ENCODE results near the gene CHMP6. TPM values are rescaled to one million over a fixed set of nuclear protein-coding genes. Genes with fewer than 3 reads are reported as not detected.

The CHMP6 gene
- total RNA-seq, 1 experiment from 2014 or later = 15.0 TPM

DNA sequence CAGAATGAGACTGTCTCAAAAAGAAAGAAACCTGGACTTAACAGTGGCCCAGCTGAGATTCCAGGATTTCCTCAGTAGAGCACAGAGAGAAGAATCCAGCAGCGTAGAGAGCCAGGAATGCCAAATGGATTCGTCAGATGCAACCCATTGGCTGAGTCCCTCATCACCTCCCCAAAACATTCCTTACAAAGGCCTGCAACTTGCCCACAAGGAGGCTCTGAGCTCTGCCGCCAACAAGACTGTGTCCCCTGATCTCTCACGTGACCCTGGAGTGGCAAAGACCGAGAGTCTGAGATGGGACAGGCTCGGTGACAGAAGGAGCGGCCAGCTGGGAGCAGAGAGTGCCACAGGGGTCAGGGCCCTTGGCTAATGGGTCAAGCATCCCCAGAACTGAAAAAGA is 6.9 kb upstream of the CHMP6 start:
- ATAC-seq (peak; percentile 57), DNase-seq (ENCODE audit: low spot score) (peak; percentile 43)
- peak; percentile 76 for TF ChIP-seq USF1 (CRISPR knock-in tag; IDR thresholded peaks at IDR 0.05)
- no peak for TF ChIP-seq E2F4 (CRISPR knock-in tag; IDR thresholded peaks at IDR 0.05; ENCODE audit: borderline replicate concordance, low read depth)
- TF ChIP-seq, protein P1, sequence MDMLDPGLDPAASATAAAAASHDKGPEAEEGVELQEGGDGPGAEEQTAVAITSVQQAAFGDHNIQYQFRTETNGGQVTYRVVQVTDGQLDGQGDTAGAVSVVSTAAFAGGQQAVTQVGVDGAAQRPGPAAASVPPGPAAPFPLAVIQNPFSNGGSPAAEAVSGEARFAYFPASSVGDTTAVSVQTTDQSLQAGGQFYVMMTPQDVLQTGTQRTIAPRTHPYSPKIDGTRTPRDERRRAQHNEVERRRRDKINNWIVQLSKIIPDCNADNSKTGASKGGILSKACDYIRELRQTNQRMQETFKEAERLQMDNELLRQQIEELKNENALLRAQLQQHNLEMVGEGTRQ (CRISPR knock-in tag; IDR thresholded peaks at IDR 0.05) = peak; percentile 81
- Mint-ChIP-seq H3K27me3 (ENCODE audit: low read depth) (no peaks in the 10 kb centered on the region; the same call in 1 of the 2 replicates), H3K36me3 (no peaks in the 10 kb centered on the region), H3K27ac (peak overlapping the region; percentile 73; the same call in 1 of the 2 replicates), H3K4me1 (peaks cover 3% of the 10 kb centered on the region), H3K9me3 (no peaks in the 10 kb centered on the region), H3K4me3 (no peak overlapping the region)
- ChIA-PET POLR2A (interaction anchor here (0.6 kb wide), 1 partner anchor 720 kb away, joined by 3 read pairs; no protein-coding TSS in a partner anchor), CTCF (interaction anchor here (0.7 to 1.7 kb wide), 12 partner anchors 13 to 558 kb away, joined by 3 to 7 read pairs (median 4); no protein-coding TSS in a partner anchor)

- no peaks in the 10 kb centered on the region for H3K36me3 Mint-ChIP-seq
- ATAC-seq (no peak), DNase-seq (ENCODE audit: low spot score) (no peak)
- CTCF ChIA-PET = interaction anchor here (0.7 kb wide), 1 partner anchor 19 kb away, joined by 3 read pairs; no protein-coding TSS in a partner anchor
- no peaks in the 10 kb centered on the region for H3K9me3 Mint-ChIP-seq
- no peak overlapping the region for H3K4me3 Mint-ChIP-seq
- peaks cover 8% of the 10 kb centered on the region for H3K27me3 Mint-ChIP-seq (ENCODE audit: low read depth)
- POLR2A ChIA-PET = interaction anchor here (0.7 kb wide), 1 partner anchor 35 kb away, joined by 5 read pairs; no protein-coding TSS in a partner anchor
- no peaks in the 10 kb centered on the region for H3K4me1 Mint-ChIP-seq
- 0 out of 2 replicates have a peak overlapping the region, but pooled peaks have one; percentile 32 for H3K27ac Mint-ChIP-seq
- TF ChIP-seq OVOL2 (CRISPR knock-in tag; IDR thresholded peaks at IDR 0.05; ENCODE audit: borderline replicate concordance) = no peak
- no peak for TF ChIP-seq ETV6 (CRISPR knock-in tag; IDR thresholded peaks at IDR 0.05)
- TF ChIP-seq, protein P2, sequence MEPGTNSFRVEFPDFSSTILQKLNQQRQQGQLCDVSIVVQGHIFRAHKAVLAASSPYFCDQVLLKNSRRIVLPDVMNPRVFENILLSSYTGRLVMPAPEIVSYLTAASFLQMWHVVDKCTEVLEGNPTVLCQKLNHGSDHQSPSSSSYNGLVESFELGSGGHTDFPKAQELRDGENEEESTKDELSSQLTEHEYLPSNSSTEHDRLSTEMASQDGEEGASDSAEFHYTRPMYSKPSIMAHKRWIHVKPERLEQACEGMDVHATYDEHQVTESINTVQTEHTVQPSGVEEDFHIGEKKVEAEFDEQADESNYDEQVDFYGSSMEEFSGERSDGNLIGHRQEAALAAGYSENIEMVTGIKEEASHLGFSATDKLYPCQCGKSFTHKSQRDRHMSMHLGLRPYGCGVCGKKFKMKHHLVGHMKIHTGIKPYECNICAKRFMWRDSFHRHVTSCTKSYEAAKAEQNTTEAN (CRISPR knock-in tag; IDR thresholded peaks at IDR 0.05) = no peak
- TF ChIP-seq ARID4B (CRISPR knock-in tag; IDR thresholded peaks at IDR 0.05; ENCODE audit: borderline replicate concordance) = no peak
- no peak for TF ChIP-seq TEAD4 (CRISPR knock-in tag; IDR thresholded peaks at IDR 0.05)
- no peak for TF ChIP-seq NFE2L1 (CRISPR knock-in tag; IDR thresholded peaks at IDR 0.05)
- no peak for TF ChIP-seq ZNF281 (CRISPR knock-in tag; IDR thresholded peaks at IDR 0.05)
- TF ChIP-seq, protein P3, sequence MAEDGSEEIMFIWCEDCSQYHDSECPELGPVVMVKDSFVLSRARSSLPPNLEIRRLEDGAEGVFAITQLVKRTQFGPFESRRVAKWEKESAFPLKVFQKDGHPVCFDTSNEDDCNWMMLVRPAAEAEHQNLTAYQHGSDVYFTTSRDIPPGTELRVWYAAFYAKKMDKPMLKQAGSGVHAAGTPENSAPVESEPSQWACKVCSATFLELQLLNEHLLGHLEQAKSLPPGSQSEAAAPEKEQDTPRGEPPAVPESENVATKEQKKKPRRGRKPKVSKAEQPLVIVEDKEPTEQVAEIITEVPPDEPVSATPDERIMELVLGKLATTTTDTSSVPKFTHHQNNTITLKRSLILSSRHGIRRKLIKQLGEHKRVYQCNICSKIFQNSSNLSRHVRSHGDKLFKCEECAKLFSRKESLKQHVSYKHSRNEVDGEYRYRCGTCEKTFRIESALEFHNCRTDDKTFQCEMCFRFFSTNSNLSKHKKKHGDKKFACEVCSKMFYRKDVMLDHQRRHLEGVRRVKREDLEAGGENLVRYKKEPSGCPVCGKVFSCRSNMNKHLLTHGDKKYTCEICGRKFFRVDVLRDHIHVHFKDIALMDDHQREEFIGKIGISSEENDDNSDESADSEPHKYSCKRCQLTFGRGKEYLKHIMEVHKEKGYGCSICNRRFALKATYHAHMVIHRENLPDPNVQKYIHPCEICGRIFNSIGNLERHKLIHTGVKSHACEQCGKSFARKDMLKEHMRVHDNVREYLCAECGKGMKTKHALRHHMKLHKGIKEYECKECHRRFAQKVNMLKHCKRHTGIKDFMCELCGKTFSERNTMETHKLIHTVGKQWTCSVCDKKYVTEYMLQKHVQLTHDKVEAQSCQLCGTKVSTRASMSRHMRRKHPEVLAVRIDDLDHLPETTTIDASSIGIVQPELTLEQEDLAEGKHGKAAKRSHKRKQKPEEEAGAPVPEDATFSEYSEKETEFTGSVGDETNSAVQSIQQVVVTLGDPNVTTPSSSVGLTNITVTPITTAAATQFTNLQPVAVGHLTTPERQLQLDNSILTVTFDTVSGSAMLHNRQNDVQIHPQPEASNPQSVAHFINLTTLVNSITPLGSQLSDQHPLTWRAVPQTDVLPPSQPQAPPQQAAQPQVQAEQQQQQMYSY (CRISPR knock-in tag; IDR thresholded peaks at IDR 0.05) = no peak
Observed at GRCh38 chr17:80986046-80986445, 5.6 kb upstream of the CHMP6 start.

All from WTC11 (cell line).